H9 (cell line): Measurements from ENCODE around the gene TEX26. TPM values are rescaled to one million over a fixed set of nuclear protein-coding genes. Genes with fewer than 3 reads are reported as not detected.

Source experiments
- DNase-seq: peaks from one replicate; pipeline ENCODE4 v3.0.0-alpha.2; 2017
- H2AFZ ChIP-seq: one replicate; pipeline ENCODE4 v1.6.1; 2013; ENCODE audit warnings: mild to moderate bottlenecking, low read length, control low read depth, moderate library complexity
- H2AK5ac ChIP-seq: 2 replicates; pipeline ENCODE4 v1.6.1; 2013; ENCODE audit warnings: low read length, control low read depth, mixed read lengths; ENCODE audit not compliant: insufficient read length
- H2BK120ac ChIP-seq: one replicate; pipeline ENCODE4 v1.6.1; 2013; ENCODE audit warnings: low read depth, mild to moderate bottlenecking, low read length, control low read depth, inconsistent platforms; ENCODE audit not compliant: poor library complexity, severe bottlenecking
- H2BK12ac ChIP-seq: 2 replicates; pipeline ENCODE4 v1.6.1; 2013; ENCODE audit warnings: low read length, control low read depth, mixed read lengths, low read depth; ENCODE audit not compliant: insufficient read length
- H2BK15ac ChIP-seq: 2 replicates; pipeline ENCODE4 v1.6.1; 2013; ENCODE audit warnings: low read depth, low read length, control low read depth
- H2BK20ac ChIP-seq: one replicate; pipeline ENCODE4 v1.6.1; 2013; ENCODE audit warnings: low read depth, mild to moderate bottlenecking, low read length, control low read depth, inconsistent platforms; ENCODE audit not compliant: poor library complexity, severe bottlenecking
- H2BK5ac ChIP-seq: 2 replicates; pipeline ENCODE4 v1.6.1; 2013; ENCODE audit warnings: low read length, control low read depth, mixed read lengths; ENCODE audit not compliant: insufficient read length
- H3K14ac ChIP-seq: 2 replicates; pipeline ENCODE4 v1.6.1; 2013; ENCODE audit warnings: low read length, control low read depth; ENCODE audit not compliant: insufficient read depth
- H3K18ac ChIP-seq: 2 replicates; pipeline ENCODE4 v1.6.1; 2013; ENCODE audit warnings: low read depth, mild to moderate bottlenecking, mixed read lengths, low read length, control low read depth; ENCODE audit not compliant: insufficient read length
- H3K23ac ChIP-seq: 2 replicates; pipeline ENCODE4 v1.6.1; 2013; ENCODE audit warnings: low read length, control low read depth, mixed read lengths, low read depth; ENCODE audit not compliant: insufficient read length
- H3K23me2 ChIP-seq: 2 replicates; pipeline ENCODE4 v1.6.1; 2013; ENCODE audit warnings: low read depth, mild to moderate bottlenecking, mixed read lengths, low read length, control low read depth; ENCODE audit not compliant: insufficient read length, poor library complexity, severe bottlenecking
- H3K27ac ChIP-seq: 2 replicates; pipeline ENCODE4 v1.5.1; 2013; ENCODE audit warnings: low read length, control low read depth, mixed read lengths, low read depth; ENCODE audit not compliant: insufficient read length
- H3K27me3 ChIP-seq: 2 replicates; pipeline ENCODE4 v1.6.1; 2013; ENCODE audit warnings: low read length, control low read depth, inconsistent platforms; ENCODE audit not compliant: insufficient read depth
- H3K4ac ChIP-seq: 2 replicates; pipeline ENCODE4 v1.6.1; 2013; ENCODE audit warnings: low read depth, mild to moderate bottlenecking, control low read depth, inconsistent platforms, low read length, moderate library complexity
- H3K4me1 ChIP-seq: 2 replicates; pipeline ENCODE4 v1.6.1; 2013; ENCODE audit warnings: low read length, control low read depth, inconsistent platforms; ENCODE audit not compliant: insufficient read depth
- H3K4me2 ChIP-seq: 2 replicates; pipeline ENCODE4 v1.6.1; 2013; ENCODE audit warnings: low read length, control low read depth, mixed read lengths; ENCODE audit not compliant: insufficient read length, insufficient read depth
- H3K56ac ChIP-seq: 2 replicates; pipeline ENCODE4 v1.6.1; 2013; ENCODE audit warnings: low read depth, mild to moderate bottlenecking, mixed read lengths, low read length, control low read depth; ENCODE audit not compliant: insufficient read length
- H3K79me1 ChIP-seq: 2 replicates; pipeline ENCODE4 v1.6.1; 2013; ENCODE audit warnings: low read depth, mild to moderate bottlenecking, moderate library complexity, low read length, control low read depth, inconsistent platforms; ENCODE audit not compliant: insufficient read depth, poor library complexity, severe bottlenecking
- H3K79me2 ChIP-seq: 2 replicates; pipeline ENCODE4 v1.6.1; 2013; ENCODE audit warnings: low read length, control low read depth, inconsistent platforms; ENCODE audit not compliant: insufficient read depth
- H3K9ac ChIP-seq: 2 replicates; pipeline ENCODE4 v1.6.1; 2013; ENCODE audit warnings: low read length, control low read depth, mixed read lengths; ENCODE audit not compliant: insufficient read length; ENCODE audit errors: extremely low read depth
- H3K9me3 ChIP-seq: one replicate; pipeline ENCODE4 v1.6.1; 2013; ENCODE audit warnings: low read depth, low read length, inconsistent platforms; ENCODE audit not compliant: control insufficient read depth
- H3T11ph ChIP-seq: one replicate; pipeline ENCODE4 v1.6.1; 2013; ENCODE audit warnings: mild to moderate bottlenecking, low read length, control low read depth, inconsistent platforms
- H4K20me1 ChIP-seq: one replicate; pipeline ENCODE4 v1.6.1; 2013; ENCODE audit not compliant: control insufficient read depth, insufficient read length, insufficient read depth
- H4K5ac ChIP-seq: 2 replicates; pipeline ENCODE4 v1.6.1; 2013; ENCODE audit warnings: low read depth, mild to moderate bottlenecking, mixed read lengths, low read length, control low read depth; ENCODE audit not compliant: insufficient read length
- H4K8ac ChIP-seq: replicated peaks from 2 replicates; pipeline ENCODE4 v1.6.1; 2013; ENCODE audit warnings: low read length, control low read depth, mixed read lengths, low read depth; ENCODE audit not compliant: insufficient read length
- H4K91ac ChIP-seq: 2 replicates; pipeline ENCODE4 v1.6.1; 2013; ENCODE audit warnings: low read depth, mild to moderate bottlenecking, moderate library complexity, mixed read lengths, low read length, control low read depth; ENCODE audit not compliant: insufficient read length
- H3K27ac Mint-ChIP-seq, 3 experiments: 2 replicates in 2 of 3; 3 replicates in 1 of 3; pipeline ENCODE4 v1.8.0; 2020 to 2021; ENCODE audit warnings: mixed read lengths in 3 of 3, mild to moderate bottlenecking in 1 of 3, moderate library complexity in 1 of 3
- H3K27me3 Mint-ChIP-seq: 2 replicates; pipeline ENCODE4 v1.8.0; 2021; ENCODE audit warnings: low read depth, mild to moderate bottlenecking, moderate library complexity, mixed read lengths
- H3K36me3 Mint-ChIP-seq, 3 experiments: 2 replicates in 2 of 3; 3 replicates in 1 of 3; pipeline ENCODE4 v1.8.0; 2020 to 2021; ENCODE audit warnings: low read depth in 3 of 3, mixed read lengths in 3 of 3; ENCODE audit not compliant: insufficient read depth in 1 of 3
- H3K4me1 Mint-ChIP-seq, 2 experiments: 2 replicates each; pipeline ENCODE4 v1.8.0; 2020; ENCODE audit warnings: mixed read lengths in 2 of 2
- H3K4me3 Mint-ChIP-seq, 2 experiments: 2 replicates in 1 of 2; 3 replicates in 1 of 2; pipeline ENCODE4 v1.8.0; 2020 to 2021; ENCODE audit warnings: mild to moderate bottlenecking in 2 of 2, mixed read lengths in 2 of 2, moderate library complexity in 1 of 2
- H3K9me3 Mint-ChIP-seq, 2 experiments: 2 replicates in 1 of 2; 3 replicates in 1 of 2; pipeline ENCODE4 v1.8.0; 2020; ENCODE audit warnings: mild to moderate bottlenecking in 2 of 2, mixed read lengths in 2 of 2, moderate library complexity in 1 of 2
- WGBS: extraction: QIAGEN DNeasy Blood & Tissue Kit; methylation state at CpG from one replicate; pipeline ENCODE4 v1.1.7; 2013; ENCODE audit warnings: missing lambda C conversion rate, low lambda C conversion rate, mixed read lengths; ENCODE audit not compliant: insufficient read length; ENCODE audit errors: extremely low coverage; 5-methylcytosine and 5-hydroxymethylcytosine counted together
- total RNA-seq: library from RNA; stranded (reverse); gene quantifications from 2 replicates; pipeline ENCODE4 v1.2.1, GENCODE V29; 2021
- TF ChIP-seq, protein P1 (sequence below): fragments of 200-600 bp; sonication (generic); conservative IDR thresholded peaks from 3 replicates; pipeline ENCODE4 v1.8.0; 2021; ENCODE audit warnings: antibody characterized with exemption, mild to moderate bottlenecking

Gene TEX26
- total RNA-seq, 1 experiment from 2014 or later: not detected

- H3K79me2 ChIP-seq: no peaks in the 10 kb centered on the region
- Mint-ChIP-seq H3K9me3 (peaks cover 0 to under 1% of the 10 kb centered on the region in 2 experiments; a peak in 1 of 5 replicates), H3K4me1 (peaks cover 29 to 36% of the 10 kb centered on the region in 2 experiments), H3K4me3 (no peak overlapping the region), H3K27ac (no peak overlapping the region), H3K27me3 (no peaks in the 10 kb centered on the region), H3K36me3 (no peaks in the 10 kb centered on the region)
- no peak overlapping the region for H3K23ac ChIP-seq
- no peak overlapping the region for H3K27ac ChIP-seq
- no peaks in the 10 kb centered on the region for H3K23me2 ChIP-seq
- no peak overlapping the region for H2AK5ac ChIP-seq
- TF ChIP-seq, protein P1, sequence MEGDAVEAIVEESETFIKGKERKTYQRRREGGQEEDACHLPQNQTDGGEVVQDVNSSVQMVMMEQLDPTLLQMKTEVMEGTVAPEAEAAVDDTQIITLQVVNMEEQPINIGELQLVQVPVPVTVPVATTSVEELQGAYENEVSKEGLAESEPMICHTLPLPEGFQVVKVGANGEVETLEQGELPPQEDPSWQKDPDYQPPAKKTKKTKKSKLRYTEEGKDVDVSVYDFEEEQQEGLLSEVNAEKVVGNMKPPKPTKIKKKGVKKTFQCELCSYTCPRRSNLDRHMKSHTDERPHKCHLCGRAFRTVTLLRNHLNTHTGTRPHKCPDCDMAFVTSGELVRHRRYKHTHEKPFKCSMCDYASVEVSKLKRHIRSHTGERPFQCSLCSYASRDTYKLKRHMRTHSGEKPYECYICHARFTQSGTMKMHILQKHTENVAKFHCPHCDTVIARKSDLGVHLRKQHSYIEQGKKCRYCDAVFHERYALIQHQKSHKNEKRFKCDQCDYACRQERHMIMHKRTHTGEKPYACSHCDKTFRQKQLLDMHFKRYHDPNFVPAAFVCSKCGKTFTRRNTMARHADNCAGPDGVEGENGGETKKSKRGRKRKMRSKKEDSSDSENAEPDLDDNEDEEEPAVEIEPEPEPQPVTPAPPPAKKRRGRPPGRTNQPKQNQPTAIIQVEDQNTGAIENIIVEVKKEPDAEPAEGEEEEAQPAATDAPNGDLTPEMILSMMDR: no peak
- no peak overlapping the region for H2BK20ac ChIP-seq
- H3K56ac ChIP-seq: no peak overlapping the region
- no CpG with 5 or more reads among the region's 4 CpGs for WGBS
- no peak overlapping the region for H3K4me2 ChIP-seq
- H3K9ac ChIP-seq: no peak overlapping the region
- H3K18ac ChIP-seq: no peak overlapping the region
- no peak overlapping the region for H4K91ac ChIP-seq
- H2BK5ac ChIP-seq: no peak overlapping the region
- no peak overlapping the region for H4K8ac ChIP-seq
- no peak for DNase-seq
- H3K9me3 ChIP-seq: no peaks in the 10 kb centered on the region
- no peak overlapping the region for H3T11ph ChIP-seq
- H3K27me3 ChIP-seq: no peaks in the 10 kb centered on the region
- no peaks in the 10 kb centered on the region for H3K79me1 ChIP-seq
- no peak overlapping the region for H2BK120ac ChIP-seq
- no peak overlapping the region for H4K5ac ChIP-seq
- no peak overlapping the region for H2BK12ac ChIP-seq
- H3K4ac ChIP-seq: no peak overlapping the region
- no peak overlapping the region for H2BK15ac ChIP-seq
- H4K20me1 ChIP-seq: no peaks in the 10 kb centered on the region
- no peak overlapping the region for H3K14ac ChIP-seq
- H2AFZ ChIP-seq: no peak overlapping the region
- peaks cover 7% of the 10 kb centered on the region; the same call in 1 of the 2 replicates for H3K4me1 ChIP-seq
Measured at GRCh38 chr13:30984620-30985019, 52.2 kb downstream of the TEX26 start.
